ENCODE measurements around the gene TBC1D1.

The TBC1D1 gene

GRCh38 chr4:37891260-37892159, 626 bp downstream of the TBC1D1 start:
- no peak for TF ChIP-seq EZH2 (IDR thresholded peaks at IDR 0.05; ENCODE audit: borderline replicate concordance, low read length)
- TF ChIP-seq CTCF (IDR thresholded peaks at IDR 0.05; ENCODE audit: low read length), result no peak
- H3K36me3 ChIP-seq (ENCODE audit: insufficient read depth, low read length), result no peaks in the 10 kb centered on the region
- H3K27me3 ChIP-seq (ENCODE audit: insufficient read depth, low read length), result no peaks in the 10 kb centered on the region
- peaks cover 10% of the 10 kb centered on the region; the same call in 1 of the 2 replicates for H3F3A ChIP-seq (ENCODE audit: insufficient read depth, low read length)
- peaks cover 28% of the 10 kb centered on the region for H3K79me2 ChIP-seq (ENCODE audit: insufficient read depth, low read length)
- peak overlapping the region; percentile 89 for H3K4me2 ChIP-seq (ENCODE audit: low read length)
- no peak overlapping the region for H2AFZ ChIP-seq (ENCODE audit: low read length)
- peak overlapping the region; percentile 90 for H3K4me3 ChIP-seq (ENCODE audit: low read depth, low read length, poor library complexity, severe bottlenecking)
- peaks cover 39% of the 10 kb centered on the region for H3K4me1 ChIP-seq (ENCODE audit: insufficient read depth, low read length, severe bottlenecking)
- peak overlapping the region; percentile 78 for H3K27ac ChIP-seq (ENCODE audit: low read depth, low read length, poor library complexity, severe bottlenecking)
- no peaks in the 10 kb centered on the region for H3K9me3 ChIP-seq (ENCODE audit: low read length)
- no peaks in the 10 kb centered on the region for H3K9me2 ChIP-seq (ENCODE audit: low read depth, low read length)
- peak overlapping the region; percentile 95 for H3K9ac ChIP-seq (ENCODE audit: low read length)
- no peaks in the 10 kb centered on the region for H4K20me1 ChIP-seq (ENCODE audit: insufficient read depth, low read length)

- Histone ChIP-seq H3K9me2 (ENCODE audit: low read depth, low read length) (no peaks in the 10 kb centered on the region), H3K4me2 (ENCODE audit: low read length) (peak overlapping the region; percentile 89), H2AFZ (ENCODE audit: low read length) (no peak overlapping the region), H3K4me3 (ENCODE audit: low read depth, low read length, poor library complexity, severe bottlenecking) (peak overlapping the region; percentile 90), H3K27me3 (ENCODE audit: insufficient read depth, low read length) (no peaks in the 10 kb centered on the region), H3K79me2 (ENCODE audit: insufficient read depth, low read length) (peaks cover 39% of the 10 kb centered on the region), H4K20me1 (ENCODE audit: insufficient read depth, low read length) (no peaks in the 10 kb centered on the region), H3K36me3 (ENCODE audit: insufficient read depth, low read length) (no peaks in the 10 kb centered on the region), H3K4me1 (ENCODE audit: insufficient read depth, low read length, severe bottlenecking) (peaks cover 50% of the 10 kb centered on the region), H3K9me3 (ENCODE audit: low read length) (no peaks in the 10 kb centered on the region), H3F3A (ENCODE audit: insufficient read depth, low read length) (peaks cover 10% of the 10 kb centered on the region; the same call in 1 of the 2 replicates), H3K27ac (ENCODE audit: low read depth, low read length, poor library complexity, severe bottlenecking) (peak overlapping the region; percentile 78), H3K9ac (ENCODE audit: low read length) (peak overlapping the region; percentile 95)
- TF ChIP-seq CTCF (IDR thresholded peaks at IDR 0.05; ENCODE audit: low read length), result no peak
- no peak for TF ChIP-seq EZH2 (IDR thresholded peaks at IDR 0.05; ENCODE audit: borderline replicate concordance, low read length)
Observed at GRCh38 chr4:37892641-37893040, 1.8 kb downstream of the TBC1D1 start.

DNA sequence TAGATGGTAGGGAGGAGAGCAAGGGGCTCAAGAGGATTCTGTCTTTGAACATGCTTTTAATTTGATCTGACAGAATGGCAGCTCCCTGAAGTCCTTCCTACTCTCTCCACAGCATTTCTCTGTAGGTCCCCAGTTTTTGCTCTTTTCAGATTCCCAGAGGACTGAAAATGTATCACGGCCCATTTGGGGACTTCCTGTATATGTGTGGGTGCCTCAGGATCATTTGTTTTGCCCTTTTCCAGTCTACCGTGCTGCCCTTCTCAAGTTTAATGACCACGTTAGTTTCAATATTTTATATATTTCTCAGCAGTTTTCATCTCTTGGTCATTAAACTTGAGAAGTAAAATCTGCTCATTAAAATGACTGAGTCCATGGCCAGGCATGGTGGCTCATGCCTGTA, 2.3 kb downstream of the TBC1D1 start:
- no peaks in the 10 kb centered on the region for H4K20me1 ChIP-seq (ENCODE audit: insufficient read depth, low read length)
- peaks cover 44% of the 10 kb centered on the region for H3K79me2 ChIP-seq (ENCODE audit: insufficient read depth, low read length)
- H3K27me3 ChIP-seq (ENCODE audit: insufficient read depth, low read length), result no peaks in the 10 kb centered on the region
- H2AFZ ChIP-seq (ENCODE audit: low read length), result no peak overlapping the region
- TF ChIP-seq EZH2 (IDR thresholded peaks at IDR 0.05; ENCODE audit: borderline replicate concordance, low read length), result no peak
- TF ChIP-seq CTCF (IDR thresholded peaks at IDR 0.05; ENCODE audit: low read length), result no peak
- H3K9ac ChIP-seq (ENCODE audit: low read length), result peak overlapping the region; percentile 95
- H3K9me2 ChIP-seq (ENCODE audit: low read depth, low read length), result no peaks in the 10 kb centered on the region
- H3K36me3 ChIP-seq (ENCODE audit: insufficient read depth, low read length), result no peaks in the 10 kb centered on the region
- no peaks in the 10 kb centered on the region for H3K9me3 ChIP-seq (ENCODE audit: low read length)
- H3K27ac ChIP-seq (ENCODE audit: low read depth, low read length, poor library complexity, severe bottlenecking), result peak overlapping the region; percentile 78
- peak overlapping the region; percentile 89 for H3K4me2 ChIP-seq (ENCODE audit: low read length)
- H3K4me3 ChIP-seq (ENCODE audit: low read depth, low read length, poor library complexity, severe bottlenecking), result peak overlapping the region; percentile 90
- peaks cover 51% of the 10 kb centered on the region for H3K4me1 ChIP-seq (ENCODE audit: insufficient read depth, low read length, severe bottlenecking)
- H3F3A ChIP-seq (ENCODE audit: insufficient read depth, low read length), result peaks cover 10% of the 10 kb centered on the region; the same call in 1 of the 2 replicates
